Stimulated activated CD8-positive, alpha-beta memory T cell treated with anti-CD3 and anti-CD28 coated beads, Interleukin-7, amount 100 ng/mL, for 1 hour (primary cell): ENCODE results near the gene GFRA1.

Experiments used
- DNase-seq, 2 donors: peaks; one replicate each; pipeline ENCODE4 v3.0.0-alpha.2; 2020; ENCODE audit warnings: low read depth in 2 of 2

GFRA1 gene

DNA sequence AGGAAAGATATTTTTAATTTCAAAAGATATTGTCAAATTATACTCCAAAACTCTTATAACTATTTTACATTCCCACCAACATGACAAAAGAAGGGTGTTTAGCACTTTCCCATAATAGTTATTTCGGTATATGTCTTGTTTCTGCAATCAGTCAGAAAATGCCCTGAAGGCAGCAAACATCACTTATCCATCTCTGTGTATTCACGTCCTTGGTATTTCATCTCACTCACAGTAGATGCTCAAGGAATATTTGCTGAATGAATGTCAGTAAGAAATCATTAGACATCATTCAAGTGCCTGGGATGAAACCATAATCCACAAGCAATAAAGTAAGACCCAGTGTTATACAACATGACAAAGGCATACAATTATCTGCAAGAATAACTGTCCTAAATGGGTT lies 112.7 kb downstream of the GFRA1 start:
- no peak for DNase-seq

DNA sequence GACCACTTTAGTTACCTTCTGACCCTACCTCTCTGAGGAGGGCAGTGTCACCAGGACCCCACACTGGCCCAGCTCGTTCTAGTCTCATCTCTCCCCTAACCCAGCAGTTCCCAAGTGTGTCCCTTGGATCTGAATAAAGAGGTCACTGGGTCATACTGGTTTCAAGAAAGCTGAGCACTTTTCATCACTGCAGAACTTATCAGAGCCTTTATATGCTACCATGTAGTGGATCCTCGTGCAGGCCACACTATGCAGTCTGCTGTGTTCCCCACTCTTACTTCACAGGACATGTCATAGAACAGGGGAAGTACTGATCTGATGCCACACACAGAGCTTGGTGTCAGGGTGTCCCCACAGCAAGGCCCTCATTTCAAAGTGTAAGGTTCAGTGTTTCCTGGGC lies 113.8 kb downstream of the GFRA1 start:
- no peak for DNase-seq

DNA sequence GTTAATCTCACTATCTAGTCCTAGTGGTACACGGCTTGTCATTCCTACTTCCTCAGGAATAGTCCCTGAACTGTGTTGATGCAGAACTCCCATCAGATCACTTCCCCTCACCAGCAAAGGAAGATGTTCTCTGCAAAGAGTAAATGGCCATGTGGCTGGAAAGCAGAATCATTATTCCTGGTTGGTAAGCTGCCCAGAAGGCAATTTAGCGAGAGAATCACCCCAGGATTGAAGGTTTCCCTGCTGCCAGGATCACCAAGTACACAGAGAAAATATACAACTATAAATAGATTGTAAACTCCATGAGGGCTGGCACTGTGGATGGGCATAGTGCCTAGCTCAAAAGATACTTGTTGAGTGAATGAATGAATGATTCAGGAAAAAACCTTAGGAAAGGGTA lies 115.0 kb downstream of the GFRA1 start:
- DNase-seq, result no peak

DNA sequence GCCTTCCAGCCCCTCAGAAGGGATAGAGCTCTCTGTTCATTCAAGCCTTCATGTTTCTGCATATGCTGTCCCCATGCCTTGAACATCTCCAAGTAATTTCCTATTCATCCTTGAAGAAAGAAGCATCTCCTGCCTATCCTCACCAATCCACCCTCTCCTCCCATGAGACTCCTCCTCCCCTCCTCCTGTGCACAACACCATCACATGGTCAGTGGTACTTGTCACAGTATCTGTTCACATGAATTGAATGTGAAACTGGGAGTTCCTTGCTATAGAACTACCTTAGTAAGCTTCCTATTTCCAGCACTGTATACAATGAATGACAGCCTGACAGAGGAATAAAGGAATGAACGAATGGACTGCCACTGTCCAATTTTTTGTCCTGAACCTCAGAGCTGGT lies 115.5 kb downstream of the GFRA1 start:
- DNase-seq, result no peak

DNA sequence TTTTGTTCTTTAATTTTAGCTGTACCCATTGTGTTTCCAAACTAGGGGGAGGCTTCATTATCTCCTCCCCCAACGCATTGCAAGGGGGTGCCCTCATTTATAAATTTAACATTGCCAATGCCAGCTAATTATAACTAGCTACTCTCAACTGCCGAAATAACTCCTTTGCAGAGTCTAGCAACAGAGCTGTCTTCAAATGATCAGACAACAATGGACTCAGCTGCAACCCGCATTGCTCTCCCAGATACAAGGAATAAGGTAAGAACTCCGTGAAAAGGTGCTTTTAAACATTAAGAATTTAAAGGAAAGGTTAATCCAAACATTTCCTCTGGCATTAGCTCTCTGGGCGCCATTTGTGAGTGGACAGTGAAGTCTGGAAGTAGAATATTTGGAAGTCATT lies 116.2 kb downstream of the GFRA1 start:
- DNase-seq, result no peak

DNA sequence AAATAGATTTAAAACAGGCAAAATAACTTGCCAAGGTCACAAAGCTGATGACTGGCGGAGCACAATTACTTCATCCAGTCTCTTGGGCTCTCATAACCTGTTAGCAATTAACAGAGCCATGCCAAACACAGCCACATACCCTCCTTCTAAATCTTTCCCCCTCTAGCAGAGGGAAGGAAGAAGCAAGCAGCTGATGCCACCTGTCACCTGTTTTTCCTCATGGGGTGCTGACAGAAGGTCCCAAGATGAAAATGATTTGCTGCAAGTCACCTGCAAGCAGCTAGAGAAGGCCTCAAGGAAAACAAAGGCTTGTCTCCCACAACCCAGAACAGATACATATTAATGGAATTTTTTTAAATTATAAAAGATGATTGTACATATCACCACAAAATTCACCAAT lies 117.8 kb downstream of the GFRA1 start:
- no peak for DNase-seq

DNA sequence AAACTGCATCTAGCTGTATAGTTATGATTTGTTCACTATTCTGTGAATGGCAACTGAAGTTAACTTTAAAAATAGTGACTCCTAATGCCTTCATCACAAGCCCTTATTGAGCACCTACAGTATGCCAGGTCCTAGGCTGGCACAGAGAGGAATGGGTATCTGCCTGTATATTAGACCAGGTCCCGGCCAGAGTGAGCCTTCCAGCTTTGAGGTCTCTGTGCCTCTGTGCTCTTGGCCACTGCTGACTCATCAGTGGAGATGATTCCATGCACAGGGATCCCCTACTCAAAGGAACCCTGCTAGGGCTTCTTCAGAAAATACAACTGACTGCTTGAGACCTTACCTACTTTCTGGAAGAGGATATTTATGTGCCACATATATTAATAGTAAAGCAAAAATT lies 118.4 kb downstream of the GFRA1 start:
- no peak for DNase-seq

DNA sequence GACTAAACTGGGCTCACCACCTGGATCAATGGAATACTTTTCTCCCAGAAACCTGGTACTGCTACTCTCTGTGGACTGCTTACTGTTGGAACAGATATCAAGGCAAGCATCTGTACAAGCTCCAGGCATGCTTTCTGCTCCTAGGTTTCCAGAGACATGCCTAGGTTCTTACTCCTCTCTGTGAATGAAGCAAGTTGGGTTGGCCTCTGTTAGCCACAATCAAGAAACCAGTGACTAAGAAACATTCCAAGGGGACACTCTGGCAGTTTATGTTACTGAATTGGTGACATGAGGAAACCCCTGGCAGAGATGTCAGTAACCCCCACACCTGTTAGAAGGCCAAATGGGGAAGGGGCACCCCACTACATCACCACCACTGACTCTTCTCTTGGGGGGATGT lies 121.9 kb downstream of the GFRA1 start:
- no peak for DNase-seq

DNA sequence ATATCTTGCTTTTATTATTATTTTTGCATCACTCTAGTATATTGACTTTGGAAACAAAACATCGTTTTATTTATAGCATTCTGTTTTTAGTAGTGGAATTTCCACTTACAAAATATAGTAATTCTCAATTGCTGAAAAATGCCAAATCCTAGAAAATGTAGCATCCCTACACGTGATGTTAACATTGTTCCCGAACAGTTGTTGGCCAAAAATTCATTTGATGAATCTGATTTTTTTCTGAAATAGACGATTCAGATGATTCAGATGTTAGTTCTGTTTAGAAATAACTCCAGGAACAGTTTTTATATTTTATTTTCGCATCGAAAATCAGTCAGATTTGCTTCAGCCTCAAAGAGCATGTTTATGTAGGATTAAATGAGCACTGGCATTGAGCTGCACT lies 122.4 kb downstream of the GFRA1 start:
- no peak for DNase-seq

DNA sequence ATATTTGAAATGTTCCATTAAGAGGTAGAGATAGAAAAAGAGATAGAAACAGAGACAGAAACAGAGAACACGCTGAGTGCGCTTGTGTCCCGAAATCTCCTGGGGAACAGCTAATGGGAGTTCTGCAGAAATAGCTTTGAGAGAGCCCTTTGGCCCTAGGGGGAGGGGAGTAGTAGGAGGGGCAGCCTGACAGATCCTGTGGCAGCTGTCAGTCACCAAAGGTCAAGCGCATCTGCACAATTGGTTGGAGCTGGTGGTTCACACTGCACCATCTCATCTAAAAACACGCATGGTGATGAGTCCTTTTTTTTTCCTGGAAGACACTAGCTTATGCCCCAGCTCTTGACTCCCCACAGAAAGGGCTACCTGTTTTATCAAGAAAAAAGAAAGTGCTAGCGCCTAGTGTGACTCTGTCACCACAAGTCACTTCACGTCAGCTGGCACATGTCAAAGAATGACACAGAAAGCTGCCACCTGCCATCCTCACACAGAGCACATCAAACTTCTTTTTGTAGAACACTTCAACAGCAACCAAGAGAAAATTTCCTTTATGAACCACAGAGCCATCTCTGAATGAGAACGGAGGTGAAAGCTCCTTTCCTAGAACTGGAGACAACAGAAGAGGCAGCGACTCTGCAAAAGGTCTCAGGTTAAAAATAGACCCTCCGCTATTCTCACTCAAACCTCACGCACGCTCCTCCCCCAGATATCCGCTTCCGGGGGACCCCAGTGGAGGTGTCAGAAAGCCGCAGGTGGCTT lies 125.7 kb downstream of the GFRA1 start:
- no peak for DNase-seq

DNA sequence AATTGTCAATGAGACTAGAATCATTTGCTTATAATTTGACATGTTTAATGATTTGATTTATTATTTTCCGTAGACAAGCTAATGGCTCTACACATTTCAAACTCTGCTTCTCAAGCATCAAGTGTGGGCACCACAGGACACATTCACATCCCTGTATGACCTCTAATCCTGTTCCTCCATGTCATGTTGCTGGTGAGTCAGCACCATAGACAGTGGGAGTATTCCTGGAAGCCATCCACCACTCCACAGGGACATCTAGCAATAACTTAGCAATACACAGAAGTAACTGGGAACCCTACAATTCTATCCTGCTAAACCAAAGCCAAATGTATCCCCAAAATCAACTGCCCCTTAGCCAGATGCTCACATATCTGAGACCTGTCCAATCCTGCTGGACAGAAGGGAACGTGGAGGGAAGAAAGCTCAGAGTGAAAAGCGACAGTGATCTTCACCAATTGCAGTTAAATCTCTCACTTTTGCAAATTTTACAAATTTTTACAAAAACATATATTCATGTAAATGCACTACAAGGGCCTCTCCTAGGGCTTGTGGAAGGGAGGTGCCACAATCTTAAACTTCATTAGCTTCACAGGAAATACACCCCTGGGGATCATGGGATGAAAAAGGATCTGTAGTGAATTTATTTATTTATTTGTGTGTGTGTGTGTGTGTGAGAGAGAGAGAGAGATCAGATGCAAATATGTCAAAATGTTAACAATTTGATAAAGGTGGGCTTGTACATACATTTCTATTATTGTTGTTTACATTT lies 126.5 kb downstream of the GFRA1 start:
- no peak for DNase-seq

DNA sequence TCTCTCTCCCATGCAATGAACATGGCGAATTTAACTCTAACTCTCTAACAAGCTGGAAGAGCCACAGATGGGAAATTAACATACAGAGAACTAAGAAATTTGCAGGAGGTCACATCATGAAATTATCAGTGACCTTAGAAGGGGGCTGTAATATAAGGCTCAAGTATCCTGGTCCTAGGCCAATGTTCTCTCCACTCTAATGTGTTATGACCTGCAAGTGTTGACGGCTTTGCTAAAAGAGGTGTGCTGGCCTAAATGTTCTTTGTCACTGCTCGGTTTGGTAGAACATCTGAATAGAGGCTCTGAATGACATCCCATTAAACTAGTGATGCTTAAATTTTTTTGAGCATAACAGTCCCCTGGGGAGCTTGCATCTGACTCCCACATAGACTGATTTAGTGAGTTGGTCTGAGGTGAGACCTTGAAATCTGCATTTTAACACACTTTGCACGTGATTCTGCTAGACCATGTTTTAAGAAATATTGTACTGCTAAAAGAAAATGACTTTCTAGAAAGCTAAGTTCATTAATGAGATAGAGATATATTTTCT lies 129.3 kb downstream of the GFRA1 start:
- no peak for DNase-seq

DNA sequence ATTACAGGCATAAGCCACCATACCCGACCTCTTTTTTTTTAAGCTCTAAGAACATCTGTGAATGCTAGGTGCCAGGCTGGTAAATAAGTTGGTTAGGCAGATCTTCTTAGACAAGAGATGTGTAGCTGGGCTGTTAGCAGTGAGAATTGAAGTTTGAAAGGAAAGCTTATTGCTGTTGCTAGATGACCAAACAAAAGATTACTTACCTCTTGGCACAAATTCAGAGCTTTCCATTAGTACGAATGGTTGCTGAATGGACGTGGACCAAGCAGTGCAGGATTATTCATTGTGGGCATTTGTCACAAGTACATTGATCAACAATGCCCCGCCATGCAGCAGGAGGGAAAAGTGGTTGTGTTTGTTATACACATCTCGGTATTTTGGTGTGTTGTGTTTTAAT lies 131.2 kb downstream of the GFRA1 start:
- no peak for DNase-seq

DNA sequence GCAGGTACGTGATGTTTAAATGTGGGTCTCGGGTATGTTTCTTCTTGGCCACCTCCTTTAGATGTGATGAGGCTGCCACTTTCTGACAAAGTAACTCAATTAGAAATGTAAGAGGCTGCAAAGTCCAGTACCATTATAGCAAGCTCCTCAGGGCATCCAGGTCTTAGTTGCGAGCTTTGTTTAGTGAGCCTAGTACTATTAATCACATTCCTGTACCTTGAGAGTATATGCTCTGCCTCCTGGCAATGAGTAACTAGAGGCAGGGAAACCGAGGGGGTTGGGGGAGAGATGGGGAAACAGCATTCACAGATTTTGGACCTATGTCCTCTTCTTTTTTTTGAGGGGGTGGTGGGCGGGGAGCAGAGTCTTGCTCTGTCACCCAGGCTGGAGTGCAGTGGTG lies 131.8 kb downstream of the GFRA1 start:
- no peak for DNase-seq

DNA sequence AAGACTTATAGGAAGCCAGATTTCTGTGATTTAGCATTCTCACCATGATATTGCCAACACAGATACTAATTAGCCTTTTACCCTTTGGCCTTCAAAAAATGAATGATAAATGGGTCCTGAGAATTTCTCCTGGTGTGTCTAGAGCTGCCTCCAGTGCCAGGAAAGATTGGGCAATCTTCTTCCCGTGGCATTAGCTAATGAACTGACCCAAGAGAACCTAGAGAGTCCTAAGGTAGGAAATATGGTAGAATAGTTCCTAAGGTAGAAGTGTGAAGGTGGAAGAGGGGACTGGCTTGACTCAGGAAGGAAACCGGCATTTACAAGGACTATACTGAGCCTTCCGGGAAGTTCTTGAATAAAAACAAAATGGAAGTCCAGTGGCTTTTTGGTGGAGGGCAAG lies 133.1 kb downstream of the GFRA1 start:
- DNase-seq, result no peak

DNA sequence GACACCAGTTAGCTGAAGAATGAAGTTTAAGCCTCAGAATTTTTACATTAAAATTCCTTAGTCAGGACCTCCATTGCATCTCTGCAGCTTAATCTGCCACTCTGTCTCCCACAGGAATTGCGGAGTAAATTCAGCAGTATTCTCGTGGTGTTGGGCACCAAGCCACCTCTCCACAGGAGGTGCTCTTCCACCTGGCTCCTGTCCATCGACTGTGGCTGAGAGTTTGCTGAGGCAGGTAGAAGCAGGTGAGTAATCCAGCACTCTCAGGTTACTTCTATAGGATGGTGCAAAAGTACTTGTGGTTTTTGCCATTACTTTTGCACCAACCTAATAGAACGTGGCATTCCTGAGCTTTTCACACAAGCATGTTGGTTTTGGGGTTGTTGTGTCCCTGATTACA lies 134.1 kb downstream of the GFRA1 start:
- DNase-seq, result no peak

DNA sequence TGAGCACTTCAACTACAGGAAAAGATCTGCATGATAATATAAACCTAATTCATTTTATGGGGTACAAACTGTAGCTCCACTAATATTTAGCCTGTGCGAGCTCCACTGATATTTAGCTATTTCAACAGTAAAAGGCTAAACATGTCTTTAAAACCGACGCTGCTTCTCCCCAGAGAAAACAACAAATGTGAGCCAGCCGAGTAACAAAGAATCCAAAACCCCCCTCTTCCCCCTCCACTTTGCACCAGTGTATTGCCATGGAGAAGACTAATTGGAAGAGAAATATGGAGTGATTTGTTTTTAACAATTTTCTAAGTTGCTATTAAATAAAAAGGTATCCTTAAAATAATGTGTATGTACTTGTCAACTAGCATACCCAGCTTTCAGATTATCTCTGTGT lies 136.7 kb downstream of the GFRA1 start:
- DNase-seq, result no peak

DNA sequence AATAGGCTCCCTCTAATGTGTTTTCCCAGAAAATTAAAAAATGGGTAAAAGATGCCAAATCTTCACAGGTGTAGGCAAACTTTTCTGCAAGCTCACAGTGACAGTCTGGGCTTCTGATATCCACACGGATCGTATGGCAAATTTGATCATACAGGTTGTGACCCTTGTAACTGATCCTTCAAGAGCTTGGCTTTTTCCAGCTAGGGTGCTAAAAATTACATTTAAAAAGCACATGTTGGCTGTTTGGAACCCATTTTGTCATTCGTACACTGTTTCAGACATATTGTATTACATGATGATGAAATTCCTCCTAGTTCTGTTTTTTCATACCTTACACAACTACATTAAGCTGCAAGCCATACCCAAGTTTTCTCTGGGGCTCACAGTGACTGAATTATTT lies 138.7 kb downstream of the GFRA1 start:
- DNase-seq, result no peak

DNA sequence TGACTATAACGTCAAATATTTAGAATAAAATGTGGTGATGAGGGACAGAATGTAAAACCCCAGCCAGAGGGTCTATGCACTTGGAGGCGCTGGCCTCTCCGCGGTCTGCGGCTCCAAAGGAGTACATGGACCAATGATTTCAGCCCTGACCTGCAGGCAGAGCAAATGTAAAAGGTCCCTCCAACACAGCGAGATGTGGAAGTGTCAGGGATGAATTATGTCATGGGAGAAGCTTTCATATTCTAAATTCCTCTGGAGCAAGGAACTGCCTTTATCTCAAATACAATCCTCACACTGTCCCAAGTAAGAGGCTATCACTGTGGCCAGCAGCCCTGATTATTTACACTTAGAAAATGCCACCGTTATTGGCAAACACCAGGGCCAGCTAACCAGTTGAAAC lies 139.4 kb downstream of the GFRA1 start:
- no peak for DNase-seq

DNA sequence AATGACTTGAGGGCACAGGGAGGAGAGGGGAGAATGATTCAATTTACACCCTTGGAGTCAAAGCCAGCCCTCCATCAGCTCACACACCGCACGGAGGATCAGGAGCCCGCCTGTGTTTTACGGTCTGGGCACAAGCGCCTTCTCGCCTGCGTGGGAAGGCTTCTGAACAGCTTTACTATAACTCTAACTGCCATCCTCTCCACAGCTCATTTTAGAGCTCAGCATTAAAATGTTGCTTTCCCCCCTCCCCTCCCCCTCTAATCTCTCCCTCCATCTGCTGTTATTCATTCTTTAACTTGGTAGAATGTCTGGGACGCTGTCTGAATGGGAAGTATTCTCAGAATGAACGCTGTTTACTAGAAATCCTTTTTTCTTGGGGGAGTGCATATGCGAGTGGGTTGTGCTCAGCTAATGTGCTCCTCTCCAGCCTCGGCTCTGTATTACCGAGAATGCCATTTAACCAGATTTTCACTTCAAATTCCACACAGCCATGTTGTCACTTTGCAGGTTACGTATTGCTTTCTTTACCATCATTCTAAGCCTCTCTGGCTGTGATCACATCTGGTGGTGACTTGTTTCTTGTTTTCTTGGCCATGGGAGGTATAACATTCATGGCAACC lies 140.1 kb downstream of the GFRA1 start:
- DNase-seq, result no peak

DNA sequence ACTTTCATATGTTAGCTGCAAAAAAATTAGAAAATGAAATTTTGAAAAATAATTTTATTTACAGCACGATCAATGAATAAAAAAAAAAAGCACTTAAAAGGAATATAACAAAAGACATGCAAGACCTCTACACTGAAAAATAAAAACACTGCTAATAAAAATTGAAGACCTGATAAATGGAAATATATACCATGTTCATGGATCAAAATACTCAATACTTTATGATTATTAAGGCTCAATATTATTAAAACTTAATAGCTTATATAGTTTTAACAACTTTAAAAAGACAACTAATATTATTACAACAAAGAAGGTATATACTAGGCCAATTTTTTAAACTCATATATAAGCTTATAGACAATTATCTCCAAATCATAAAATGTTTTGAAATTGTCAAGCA lies 143.0 kb downstream of the GFRA1 start:
- DNase-seq, result no peak

DNA sequence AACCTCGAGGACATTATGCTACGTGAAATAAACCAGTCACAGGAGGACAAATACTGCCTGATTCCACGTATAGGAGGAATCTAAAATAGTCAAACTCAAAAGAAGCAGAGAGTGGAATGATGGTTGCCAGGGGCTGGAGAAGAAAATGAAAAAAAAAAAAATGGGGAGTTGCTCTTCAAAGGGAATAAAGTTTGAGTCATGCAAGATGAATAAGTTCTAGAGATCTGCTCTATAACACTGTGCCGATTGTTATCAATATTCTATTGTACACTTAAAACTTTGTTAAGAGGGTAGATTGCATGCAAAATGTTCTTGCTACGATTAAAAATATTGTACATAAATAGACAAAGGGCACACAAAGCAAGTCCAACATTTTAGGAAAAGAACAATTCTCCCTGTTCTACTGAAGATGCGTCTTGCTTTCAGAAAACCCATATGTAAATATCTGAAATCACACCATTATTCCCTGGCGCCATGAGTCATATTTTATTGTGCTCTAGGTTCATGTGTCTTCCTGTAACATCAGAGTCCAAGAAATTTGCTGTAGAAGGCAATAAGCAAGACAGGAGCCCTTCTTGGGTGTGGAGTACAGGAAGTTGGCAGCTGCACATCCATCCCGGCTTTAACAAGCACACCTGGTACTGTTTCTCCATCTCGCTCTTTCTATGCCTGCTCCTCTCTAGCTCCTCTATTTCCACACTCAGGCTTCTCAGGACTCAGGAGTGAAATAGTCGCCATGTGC lies 145.9 kb downstream of the GFRA1 start:
- no peak for DNase-seq
